22Rv1 (cell line): Measurements from ENCODE around the gene LZTR1.

Source experiments
- CTCF ChIP-seq: fragments of 450-650 bp; IDR thresholded peaks from 2 replicates; pipeline ENCODE4 v1.5.1; 2017; ENCODE audit warnings: mild to moderate bottlenecking
- ZFX ChIP-seq: fragments of 450-650 bp; IDR thresholded peaks from 2 replicates; pipeline ENCODE4 v1.6.1; 2017; ENCODE audit warnings: antibody characterized with exemption, borderline replicate concordance

- TF ChIP-seq CTCF: no peak
- TF ChIP-seq ZFX: no peak
Observed at GRCh38 chr22:20964799-20965103, 17.3 kb upstream of the LZTR1 start.
